Amniotic stem cell (primary cell): Measurements from ENCODE around the gene TENM3.
"Not testable (repeated sequence)": the region's sequence is repeated elsewhere in the genome, so short reads cannot be mapped to it uniquely, and the experiment has no call there.

Source experiments
- DNase-seq: peaks from one replicate; lab custom pipeline; 2025; lab: John Stamatoyannopoulos, UW

TENM3 gene

DNA sequence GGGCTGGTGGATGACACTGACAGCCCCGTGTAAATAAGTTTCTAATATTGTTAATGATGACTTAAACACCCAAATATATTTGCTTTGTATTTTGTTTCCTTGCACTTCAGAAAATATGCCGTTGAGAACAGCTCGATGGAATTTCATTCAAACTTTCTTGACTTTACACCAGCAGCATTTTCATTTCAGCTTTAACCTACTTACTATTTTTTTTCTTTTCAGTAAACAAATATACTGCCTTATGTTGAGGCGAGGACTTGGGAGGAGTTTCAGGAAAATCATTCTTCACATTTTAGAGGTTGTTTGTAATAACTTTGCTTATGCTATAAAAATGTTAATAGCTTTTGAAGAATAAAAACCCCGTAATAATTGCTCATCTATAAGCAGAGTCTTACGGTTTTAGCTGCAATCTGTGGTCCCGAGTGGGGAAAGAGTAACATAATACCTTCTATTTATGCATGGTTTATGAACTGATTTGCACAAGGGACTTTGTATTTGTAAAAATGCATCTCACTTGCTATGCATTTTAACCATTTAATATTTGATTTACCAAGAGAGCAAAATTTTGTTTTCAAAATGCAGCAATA is 14.1 kb upstream of the TENM3 start:
- no peak for DNase-seq

DNA sequence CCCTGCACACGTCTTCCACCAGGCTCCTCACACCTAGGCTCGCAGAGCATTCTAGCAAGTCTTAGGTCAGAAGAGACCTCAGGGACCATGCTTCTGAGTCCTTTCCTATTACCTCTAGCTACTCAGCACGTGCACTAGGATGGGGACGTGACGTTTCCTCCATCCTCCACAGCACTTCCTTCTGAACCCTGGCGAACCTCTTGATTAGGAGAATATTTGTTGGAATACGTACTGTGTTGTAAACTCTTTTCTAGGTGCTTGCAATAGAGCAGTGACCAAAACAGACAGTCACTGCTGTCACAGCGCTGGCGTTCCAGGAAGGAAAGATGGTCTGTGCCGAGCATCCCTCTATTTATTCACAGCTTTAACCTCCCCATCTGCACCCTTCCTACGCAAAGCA is 12.9 kb upstream of the TENM3 start:
- no peak for DNase-seq

DNA sequence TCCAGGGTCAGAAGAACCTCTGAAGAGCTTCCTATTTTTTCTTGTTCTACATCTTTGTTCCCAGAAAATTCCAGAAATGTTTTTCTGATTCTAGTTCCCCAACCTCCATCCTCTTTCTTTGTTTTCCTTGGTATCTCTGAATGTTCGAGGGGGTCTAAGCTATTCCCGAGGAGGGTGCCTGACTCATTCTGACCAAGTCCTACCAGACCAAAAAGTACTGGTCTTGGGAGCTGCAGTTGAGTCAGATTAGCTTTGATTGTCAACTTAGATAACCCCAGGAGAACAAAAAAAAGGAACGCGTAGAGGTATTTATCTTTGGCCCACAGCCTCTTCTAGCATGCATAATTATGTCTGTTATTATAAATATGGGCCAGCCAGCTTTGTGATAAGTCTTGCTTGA is 12.1 kb upstream of the TENM3 start:
- no peak for DNase-seq

DNA sequence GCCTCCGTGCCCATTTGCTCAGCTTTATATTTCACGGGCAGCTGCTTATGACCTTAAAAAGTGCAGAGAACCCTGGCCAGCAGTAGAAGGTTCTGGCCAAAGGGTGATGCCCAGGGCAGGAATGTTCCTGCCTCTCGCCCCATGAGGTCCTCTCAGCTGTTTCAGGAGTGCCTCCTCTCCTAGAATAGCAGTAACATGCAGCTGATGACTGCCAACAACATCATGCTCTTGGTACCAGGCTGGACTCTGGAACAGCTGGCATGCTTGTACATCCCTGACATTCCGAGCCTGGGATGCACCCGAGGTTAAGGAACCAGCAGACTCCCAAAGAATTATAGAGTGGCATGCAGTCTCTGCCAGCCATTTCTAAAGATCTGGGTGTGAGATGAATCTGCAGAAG is 11.7 kb upstream of the TENM3 start:
- DNase-seq, result no peak

DNA sequence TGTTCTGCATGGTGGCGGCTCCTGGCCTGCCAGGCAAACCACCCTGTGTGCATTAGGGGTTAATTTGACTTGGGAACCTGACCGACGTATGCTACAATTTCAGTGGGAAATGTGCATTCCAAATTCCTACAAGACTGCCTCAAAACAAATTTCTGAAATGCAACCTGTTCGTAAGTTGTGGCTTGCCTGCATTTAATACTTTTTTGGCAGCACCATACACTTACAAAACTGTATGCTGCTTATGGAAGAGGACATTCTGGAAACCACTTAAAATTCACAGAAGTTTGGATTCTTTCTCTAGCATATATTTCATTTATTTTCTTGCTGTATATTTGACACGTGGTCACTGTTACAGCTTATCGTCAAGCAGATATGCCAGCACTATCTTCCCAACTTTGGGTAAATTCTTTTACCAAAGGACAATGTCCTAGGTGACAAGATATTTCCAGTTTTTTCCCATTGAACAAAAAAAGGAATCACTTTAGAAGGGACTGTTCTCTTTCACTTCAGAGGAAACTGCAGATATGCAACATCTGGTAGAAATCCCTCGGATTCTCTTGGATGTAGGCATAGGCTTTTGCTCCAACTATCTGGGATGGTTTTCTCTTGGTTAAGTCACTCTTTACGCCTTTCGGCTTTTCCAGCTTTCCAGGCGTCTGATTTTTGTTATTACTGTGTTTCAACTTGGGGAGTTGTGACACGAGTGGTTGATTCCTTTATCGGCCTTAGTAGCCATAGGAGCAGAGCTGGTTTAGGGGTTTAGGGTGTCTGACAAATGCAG is 9.7 kb upstream of the TENM3 start:
- DNase-seq, result no peak

DNA sequence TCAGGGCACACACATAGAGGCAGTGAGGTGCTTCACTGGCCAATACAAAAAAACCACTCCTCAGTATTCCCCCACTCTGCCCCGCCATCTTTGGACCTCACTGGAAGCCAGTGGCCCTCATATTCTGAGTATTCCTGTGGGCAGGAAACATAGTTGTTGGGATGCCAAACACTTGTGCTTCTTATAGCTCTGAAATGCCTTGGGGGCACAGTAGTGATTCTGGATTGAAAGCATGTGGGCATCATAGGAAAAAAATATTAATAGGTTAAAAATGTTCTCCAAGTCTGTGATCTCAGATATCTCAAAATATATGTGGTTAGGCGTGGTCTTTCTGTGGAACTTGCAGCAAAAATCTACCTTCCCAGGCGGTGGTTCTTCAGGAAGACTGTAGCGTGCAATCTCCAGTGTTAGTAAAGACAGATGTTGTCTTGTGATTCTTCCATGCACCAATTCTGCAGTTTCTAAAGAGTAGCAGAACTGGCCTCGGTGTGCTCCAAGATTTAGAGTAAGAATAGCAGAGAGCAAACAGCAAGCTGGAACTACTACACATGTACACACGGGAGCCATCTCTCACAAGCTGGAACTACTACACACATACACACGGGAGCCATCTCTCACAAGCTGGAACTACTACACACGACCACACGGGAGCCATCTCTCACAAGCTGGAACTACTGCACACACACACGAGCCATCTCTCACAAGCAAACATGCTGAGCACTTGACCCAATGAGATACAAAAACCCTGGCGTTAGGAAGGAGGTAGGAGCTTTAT is 8.0 kb upstream of the TENM3 start:
- no peak for DNase-seq

DNA sequence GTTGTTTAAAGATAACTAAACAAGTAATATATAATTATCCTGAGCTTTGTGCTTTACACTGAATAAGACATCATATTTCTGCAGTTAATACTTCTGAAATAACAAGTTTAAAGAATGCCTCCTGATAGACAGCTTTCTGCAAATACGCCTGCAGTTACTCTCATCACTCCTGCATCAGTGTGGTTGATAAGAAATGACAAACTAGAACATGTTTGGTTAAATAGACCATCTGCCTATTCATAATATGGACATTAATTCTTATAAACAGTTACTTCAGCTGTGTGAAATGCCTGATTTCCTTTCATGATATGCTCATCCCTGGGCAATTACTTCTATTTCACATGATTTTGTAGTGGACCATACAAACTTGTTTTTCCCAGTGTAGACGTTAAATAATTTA is 7.0 kb upstream of the TENM3 start:
- DNase-seq, result no peak

DNA sequence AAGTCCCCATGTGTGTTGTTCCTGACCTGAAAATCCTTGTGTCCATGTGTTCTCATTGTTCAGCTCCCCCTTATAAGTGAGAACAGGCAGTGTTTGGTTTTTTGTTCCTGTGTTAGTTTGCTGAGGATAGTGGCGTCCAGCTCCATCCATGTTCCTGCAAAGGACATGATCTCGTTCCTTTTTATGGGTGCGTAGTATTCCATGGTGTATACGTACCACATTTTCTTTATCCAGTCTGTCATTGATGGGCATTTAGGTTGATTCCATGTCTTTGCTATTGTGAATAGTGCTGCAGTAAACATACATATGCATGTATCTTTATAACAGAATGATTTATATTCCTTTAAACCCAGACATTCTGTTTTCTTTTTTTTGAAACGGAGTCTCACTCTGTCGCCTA is 6.2 kb upstream of the TENM3 start:
- DNase-seq, result not testable (repeated sequence)

DNA sequence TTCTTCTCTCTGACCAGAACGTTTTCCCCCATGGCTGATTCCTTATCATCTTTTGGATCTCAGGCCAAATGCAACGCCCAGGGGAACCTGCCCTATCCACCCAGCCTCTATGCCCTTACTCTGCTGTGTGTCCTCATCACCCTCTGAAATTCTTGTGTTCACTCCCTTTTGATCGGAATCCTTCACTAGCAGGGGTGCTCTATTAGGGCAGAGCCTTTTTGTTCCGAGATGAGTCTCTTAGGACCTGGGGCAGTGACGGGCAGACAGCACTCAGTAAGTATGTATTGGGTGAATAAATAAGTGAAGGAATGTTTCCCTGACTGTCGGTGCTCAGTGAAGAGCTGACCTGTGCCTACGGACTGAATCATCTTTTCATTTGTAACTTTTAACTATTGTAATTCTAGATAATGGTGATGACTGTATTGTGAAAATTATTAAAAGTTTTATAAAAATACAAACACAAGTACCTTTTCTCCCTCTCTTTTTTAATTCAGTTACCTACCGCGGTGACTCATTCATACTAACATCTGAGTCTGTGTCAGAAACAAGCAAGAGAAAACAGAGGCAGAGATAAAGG is 4.8 kb upstream of the TENM3 start:
- no peak for DNase-seq

DNA sequence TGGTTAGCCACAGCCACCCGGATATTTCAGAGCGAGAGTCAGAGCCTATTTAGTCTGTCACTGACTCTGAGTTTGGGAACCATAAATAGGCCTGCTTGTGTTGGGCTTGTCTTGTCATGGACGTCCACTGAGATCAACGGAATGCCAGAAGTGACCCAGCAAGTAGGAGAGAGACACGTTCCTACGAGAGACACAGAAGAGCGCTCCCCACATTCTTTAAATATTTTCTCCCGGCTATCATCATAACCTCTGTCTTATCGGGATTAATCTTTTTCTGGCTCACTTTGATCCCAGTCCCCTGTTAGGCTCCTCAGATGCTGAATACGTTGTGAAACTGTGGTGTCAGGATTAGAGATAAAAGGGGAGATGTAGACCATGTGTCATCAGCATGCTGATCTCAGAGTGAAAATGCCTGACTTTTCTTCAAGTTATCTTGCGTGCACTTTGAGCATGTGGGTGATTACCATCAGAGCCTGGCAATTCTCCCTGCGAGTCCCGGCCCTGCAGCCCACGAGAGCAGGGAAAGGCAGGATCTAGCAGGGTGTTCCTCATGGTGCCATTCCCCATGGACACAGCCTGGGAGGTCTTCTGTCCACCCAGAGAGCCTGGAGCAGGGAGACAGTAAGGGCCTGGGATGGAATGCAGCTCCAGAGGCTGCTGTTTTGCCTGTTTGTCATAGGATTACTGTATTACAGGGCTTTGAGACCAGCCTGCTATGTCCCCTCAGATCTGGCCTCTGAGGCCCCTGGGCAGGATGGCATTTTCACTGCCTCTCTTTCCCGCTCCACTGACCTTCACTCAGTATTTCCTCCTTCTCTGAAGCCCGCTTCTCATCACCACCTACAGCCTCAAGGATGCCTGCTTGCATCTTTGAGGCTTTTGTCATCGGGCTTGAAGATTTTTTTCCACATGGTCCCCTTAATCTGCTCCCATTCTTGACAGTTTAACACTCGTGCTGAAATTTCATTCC is 2.8 kb upstream of the TENM3 start:
- DNase-seq, result no peak

DNA sequence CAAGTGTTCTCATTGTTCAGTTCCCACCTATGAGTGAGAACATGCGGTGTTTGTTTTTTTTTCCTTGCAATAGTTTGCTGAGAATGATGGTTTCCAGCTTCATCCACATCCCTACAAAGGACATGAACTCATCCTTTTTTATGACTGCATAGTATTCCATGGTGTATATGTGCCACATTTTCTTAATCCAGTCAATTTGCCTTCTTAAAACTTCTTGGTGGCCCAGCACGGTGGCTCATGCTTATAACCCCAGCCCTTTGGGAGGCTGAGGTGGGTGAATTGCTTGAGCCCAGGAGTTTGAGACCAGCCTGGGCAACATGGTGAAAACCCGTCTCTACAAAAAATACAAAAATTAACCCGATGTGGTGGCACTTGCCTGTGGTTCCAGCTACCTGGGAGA is 942 bp upstream of the TENM3 start:
- DNase-seq, result not testable (repeated sequence)

DNA sequence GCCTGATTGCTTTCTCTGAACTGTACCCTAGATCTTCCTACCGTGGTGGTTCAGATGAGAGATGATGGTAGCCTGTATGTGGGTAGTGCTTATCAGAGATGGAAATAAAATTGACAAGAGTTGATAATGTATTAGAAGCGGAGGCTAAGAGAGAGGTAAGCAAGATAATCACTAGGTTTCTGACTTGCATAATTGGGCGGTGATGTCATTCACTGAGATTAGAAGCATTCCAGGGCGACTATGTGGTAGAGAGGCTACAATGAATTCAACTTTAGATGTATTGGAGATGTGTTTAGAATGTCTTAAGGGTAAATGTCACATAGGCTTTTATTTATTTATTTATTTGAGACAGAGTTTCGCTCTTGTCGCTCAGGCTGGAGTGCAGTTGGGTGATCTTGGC is 415 bp upstream of the TENM3 start:
- no peak for DNase-seq

DNA sequence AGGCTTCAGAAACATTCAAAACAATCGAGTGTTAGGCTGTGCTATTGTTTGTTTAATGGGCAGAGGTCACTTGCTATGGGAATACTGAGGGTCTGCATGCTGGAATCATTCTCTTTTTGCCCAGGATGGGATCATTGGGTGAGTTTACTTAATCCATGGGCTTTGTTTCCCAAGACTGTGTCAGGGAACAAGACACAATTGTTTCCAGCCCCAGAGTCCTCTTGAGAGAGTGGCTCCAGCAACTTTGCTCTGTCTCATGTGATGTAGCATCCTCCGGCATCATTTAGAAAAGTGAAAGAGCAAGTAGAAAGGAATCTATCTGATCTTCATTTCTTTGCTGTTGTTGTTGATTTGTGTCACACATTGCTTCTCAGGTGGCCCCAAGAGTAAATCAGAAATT is 1.8 kb downstream of the TENM3 start:
- no peak for DNase-seq

DNA sequence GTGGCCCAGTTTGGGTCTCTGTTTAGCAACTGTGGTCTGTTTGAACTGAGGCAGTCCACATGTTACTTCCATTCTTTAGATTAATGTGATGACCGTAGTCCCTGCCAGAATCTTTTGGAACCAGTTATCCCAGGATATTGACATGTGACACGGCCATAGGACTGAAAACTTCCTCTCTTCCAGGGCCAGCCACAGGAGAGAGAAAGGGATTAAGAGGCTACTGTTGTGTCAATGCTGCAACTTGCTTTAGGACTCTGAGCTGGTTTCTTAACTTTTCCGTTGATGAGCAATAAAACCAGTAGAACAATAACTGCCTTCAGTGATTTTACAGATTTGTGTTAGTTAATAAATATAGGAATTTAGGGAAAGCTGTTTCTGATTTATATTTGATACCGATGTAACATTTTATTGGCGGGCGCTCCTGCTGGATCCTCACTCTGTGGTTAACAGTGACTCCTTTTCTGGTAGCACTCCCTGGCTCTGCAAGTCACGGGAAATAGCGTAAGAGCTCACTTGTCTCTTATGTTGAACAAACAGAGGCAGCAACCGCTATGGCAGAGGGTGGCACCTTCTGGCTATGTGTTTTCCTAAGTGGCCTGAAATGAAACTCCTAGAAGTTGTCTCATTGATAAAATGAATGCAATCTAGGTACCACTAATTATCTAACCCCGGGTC is 2.5 kb downstream of the TENM3 start:
- DNase-seq, result no peak

DNA sequence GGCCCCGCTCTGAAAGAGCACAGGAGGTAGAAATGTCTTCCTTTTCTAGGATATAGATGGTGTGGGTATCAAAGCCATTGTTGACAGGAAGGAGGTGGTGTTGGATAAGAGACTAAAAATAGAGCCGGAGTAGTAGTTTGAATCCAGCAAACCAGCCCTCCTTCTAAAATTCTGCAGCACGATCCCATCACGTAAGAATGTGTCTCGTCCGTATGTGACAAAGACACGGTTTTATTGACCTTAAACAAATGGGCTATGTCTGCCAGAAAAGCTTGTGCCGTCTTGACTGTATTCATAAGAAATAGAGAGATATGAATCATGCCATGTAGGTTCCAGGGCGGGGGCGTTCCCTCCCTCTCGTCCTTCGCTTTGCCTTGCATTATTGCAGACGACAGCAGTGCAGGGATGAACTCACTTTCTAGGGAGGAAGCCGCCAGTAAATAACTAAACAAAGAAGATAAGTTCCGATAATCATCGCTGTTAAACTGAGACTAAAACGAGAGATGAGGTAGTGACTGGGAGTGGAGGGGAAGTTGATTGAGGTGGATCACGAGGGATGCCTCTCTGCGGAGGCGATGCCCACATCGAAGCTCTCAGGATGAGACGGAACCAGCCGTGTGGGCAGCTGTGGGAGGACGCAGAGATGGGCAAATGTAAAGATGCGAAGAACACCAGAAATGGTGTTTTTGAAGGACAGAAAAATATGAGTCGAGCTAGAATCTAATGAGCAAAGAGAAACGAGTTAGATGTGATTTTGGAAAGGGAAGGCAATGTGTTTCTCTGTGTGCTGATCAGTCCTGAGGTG is 3.4 kb downstream of the TENM3 start:
- no peak for DNase-seq

DNA sequence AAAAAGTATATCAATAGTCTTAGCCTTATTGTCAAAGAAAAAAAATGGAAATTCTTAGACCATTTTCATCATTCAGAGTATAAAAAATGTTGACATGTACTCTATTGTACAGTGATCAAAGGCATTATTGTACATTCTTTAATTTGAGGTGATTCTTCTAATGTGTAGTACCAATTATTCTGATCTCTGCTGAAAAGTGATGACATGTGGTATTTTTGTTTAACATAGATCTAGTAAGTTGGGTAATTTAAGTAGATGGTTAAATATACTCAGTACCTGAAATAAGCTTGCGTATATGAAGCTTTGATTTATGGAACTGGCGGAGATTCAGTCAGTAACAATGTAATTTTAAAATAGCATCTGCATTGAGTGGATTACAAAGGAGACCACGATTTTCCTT is 5.1 kb downstream of the TENM3 start:
- no peak for DNase-seq

DNA sequence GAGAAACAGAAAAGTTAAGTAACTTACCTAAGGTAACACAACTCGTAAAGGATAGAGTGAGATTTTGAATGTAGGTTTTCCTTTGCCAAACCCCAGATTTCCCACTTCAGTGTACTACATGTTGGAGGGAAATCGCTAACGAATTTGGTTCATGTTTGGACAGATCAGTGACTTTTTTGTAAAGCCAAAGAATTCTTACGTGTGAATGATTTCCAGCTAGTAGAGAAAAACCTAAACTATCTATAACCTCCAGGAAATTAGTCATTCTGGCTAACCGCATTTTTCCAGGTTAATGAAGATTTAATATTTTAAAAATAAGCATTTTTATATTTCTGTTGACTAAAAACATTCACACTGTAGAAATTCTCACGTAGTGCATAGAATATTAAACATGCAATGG is 7.2 kb downstream of the TENM3 start:
- DNase-seq, result no peak

DNA sequence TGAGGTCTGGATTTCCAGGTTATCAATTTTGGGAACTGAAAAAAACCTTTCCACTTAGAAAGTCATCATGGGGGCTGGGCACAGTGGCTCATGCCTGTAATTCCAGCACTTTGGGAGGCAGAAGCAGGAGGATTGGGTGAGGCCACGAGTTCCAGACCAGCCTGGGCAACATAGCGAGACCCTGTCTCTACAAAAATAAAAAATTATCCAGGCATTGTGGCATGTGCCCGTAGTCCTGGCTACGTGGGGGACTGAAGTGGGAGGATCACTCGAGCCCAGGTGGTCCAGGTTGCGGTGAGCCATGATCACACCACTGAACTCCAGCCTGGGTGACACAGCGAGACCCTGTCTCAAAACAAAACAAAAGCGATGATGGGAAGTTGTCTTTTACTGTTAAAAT is 7.9 kb downstream of the TENM3 start:
- DNase-seq, result no peak

DNA sequence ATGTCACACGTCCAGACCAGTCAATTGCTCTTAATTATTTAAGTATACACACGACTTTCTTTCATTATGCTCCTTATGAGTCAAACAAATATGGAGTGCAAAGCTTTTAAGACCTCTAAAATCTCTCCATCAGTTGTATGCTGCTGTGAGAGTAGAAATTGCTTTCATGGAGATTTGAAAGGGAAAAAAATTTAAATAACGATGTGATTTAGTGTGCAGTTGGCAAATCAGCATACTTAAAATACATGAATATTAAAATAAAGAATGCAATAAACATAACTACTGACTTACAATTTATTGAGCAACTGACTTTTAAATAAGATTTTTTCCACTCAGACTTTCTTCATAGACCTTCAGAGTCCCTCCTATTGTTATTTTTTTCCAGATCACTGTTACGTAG is 9.0 kb downstream of the TENM3 start:
- DNase-seq, result no peak

DNA sequence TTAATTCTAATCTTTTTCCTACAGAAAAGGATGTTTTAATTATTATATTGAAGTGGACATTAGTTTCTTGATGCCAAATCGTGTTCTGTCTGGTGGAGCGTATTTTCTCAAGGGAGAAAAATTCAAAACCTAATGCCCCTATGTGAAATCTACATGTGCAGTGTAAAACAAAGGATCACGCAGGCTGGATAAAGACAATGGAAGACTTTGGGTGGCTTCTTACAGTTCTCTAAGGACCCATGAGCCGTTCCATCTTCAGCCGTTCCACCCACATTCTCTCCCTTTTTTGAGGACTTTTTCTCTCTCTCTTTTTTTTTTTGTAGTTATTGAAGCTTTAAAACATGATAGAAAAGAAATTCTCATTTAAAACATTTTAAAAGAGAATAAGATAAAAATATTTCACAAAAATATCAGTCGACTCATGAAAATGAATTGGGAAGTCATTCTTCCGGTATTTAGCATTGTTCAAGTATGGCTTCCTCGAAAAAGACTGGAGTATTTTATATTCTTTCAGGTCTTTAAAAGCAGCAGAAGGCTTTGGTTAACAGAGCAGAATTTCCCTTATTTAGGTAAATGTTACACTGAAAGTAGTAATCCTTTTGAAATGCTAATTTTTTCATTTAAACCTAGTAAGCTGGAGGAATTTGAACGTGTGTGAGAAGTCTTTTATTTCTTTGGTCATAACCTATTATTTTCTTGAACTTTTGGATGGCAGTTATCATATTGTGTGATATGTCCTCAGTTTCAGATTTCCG is 11.0 kb downstream of the TENM3 start:
- no peak for DNase-seq
